Measurements from ENCODE around the gene DYNLRB2. TPM values are rescaled to one million over a fixed set of nuclear protein-coding genes. Genes with fewer than 3 reads are reported as not detected.

Gene DYNLRB2
- total RNA-seq: 1.7 TPM in 1 of 2 replicates, not detected in the other

DNA sequence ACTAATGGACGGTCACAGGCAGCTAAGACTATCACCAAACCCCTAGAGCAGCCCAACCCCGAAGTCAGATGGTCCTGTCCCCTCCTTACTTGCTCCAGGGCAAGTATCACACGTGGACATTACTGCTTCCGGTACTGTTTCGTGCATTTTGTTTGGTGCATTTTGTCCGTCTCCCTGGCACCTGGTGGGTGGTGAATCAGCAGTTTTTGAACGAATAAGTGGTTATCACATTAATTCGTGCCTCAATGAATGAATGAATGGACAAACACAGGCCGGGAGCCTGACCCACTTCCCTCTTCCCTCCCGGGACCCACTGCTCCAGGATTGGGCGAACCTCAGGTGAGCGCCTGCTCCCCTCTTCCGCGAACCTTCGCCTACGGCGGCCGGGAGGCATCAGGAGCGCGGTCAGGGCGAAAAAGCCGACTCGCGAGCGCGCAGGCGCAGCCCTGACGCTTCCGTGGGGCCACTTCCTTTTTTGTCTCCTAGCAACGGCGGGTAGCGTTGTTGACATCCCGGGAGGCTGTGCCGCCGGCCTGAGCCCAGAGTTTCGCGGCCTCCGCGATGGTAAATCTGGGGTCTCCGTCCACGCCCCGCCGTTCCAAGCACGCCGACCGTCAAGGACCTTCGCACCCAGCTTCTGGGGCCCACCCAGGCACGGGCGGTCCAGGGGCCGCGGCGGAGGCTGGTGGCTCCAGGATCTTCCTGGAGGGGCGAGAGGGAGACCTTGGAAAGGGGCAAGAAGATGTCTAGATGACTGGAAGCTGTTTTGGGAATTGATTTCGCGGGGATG, at the start of gene DYNLRB2:
TSS of gene DYNLRB2 (plus strand) at position 478 of the 790 bp plus-strand sequence. CDS start at position 562, 84 bp downstream.

